ENCODE measurements around the gene ADGRG7. TPM values are rescaled to one million over a fixed set of nuclear protein-coding genes. Genes with fewer than 3 reads are reported as not detected.

The ADGRG7 gene
- total and polyA plus RNA-seq, 2 of the 13 experiments (the other 11 are each of a cell fraction or from before 2014, with no cell fraction given) = not detected

DNA sequence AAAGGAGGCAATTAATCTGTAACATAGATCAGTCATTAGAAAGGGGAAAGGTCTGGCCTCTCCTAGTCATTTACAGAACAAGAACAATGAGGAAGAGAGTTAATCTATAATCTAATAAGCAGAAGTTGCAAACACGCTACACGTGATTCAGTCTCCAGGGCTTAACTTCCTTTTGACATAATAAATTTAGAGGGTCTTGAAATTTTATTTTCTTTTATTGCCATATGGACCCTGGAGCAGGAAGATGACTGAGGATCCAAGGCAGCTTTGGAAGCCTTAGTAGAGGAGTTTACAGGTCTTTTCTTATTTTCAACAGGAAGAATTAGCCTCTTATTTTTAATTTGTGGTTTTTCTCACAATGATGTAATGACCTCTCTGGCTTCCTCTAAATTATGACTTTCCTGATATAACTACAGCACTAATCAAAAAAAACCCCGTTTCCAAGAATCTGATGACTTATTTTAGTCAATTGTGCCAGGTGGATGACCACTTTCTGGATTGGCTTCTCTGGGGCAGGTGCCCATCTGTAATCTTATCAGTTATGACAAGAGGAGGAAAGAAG lies 32.2 kb downstream of the ADGRG7 start (continued):
- TF ChIP-seq, protein P1, sequence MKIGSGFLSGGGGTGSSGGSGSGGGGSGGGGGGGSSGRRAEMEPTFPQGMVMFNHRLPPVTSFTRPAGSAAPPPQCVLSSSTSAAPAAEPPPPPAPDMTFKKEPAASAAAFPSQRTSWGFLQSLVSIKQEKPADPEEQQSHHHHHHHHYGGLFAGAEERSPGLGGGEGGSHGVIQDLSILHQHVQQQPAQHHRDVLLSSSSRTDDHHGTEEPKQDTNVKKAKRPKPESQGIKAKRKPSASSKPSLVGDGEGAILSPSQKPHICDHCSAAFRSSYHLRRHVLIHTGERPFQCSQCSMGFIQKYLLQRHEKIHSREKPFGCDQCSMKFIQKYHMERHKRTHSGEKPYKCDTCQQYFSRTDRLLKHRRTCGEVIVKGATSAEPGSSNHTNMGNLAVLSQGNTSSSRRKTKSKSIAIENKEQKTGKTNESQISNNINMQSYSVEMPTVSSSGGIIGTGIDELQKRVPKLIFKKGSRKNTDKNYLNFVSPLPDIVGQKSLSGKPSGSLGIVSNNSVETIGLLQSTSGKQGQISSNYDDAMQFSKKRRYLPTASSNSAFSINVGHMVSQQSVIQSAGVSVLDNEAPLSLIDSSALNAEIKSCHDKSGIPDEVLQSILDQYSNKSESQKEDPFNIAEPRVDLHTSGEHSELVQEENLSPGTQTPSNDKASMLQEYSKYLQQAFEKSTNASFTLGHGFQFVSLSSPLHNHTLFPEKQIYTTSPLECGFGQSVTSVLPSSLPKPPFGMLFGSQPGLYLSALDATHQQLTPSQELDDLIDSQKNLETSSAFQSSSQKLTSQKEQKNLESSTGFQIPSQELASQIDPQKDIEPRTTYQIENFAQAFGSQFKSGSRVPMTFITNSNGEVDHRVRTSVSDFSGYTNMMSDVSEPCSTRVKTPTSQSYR (CRISPR knock-in tag; IDR thresholded peaks at IDR 0.05; ENCODE audit: borderline replicate concordance) = no peak
- TF ChIP-seq, protein P2, sequence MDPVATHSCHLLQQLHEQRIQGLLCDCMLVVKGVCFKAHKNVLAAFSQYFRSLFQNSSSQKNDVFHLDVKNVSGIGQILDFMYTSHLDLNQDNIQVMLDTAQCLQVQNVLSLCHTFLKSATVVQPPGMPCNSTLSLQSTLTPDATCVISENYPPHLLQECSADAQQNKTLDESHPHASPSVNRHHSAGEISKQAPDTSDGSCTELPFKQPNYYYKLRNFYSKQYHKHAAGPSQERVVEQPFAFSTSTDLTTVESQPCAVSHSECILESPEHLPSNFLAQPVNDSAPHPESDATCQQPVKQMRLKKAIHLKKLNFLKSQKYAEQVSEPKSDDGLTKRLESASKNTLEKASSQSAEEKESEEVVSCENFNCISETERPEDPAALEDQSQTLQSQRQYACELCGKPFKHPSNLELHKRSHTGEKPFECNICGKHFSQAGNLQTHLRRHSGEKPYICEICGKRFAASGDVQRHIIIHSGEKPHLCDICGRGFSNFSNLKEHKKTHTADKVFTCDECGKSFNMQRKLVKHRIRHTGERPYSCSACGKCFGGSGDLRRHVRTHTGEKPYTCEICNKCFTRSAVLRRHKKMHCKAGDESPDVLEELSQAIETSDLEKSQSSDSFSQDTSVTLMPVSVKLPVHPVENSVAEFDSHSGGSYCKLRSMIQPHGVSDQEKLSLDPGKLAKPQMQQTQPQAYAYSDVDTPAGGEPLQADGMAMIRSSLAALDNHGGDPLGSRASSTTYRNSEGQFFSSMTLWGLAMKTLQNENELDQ (CRISPR knock-in tag; IDR thresholded peaks at IDR 0.05; ENCODE audit: borderline replicate concordance) = no peak

DNA sequence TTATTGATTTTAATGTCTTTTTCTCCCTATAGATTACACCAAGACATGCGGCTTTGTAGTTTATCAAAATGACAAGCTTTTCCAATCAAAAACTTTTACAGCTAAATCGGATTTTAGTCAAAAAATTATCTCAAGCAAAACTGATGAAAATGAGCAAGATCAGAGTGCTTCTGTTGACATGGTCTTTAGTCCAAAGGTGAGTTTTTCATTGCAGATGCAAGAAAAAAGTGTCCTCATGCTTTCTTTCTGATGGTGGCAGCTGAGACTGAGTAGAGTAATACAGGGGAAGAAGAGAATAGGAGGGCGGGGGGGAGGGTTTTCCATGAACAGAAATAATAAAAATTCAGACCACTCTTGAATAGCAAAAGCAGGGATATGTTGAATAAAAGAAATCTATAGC lies 36.5 kb downstream of the ADGRG7 start:
- Histone ChIP-seq H3K27ac (ENCODE audit: extremely low read length, insufficient read depth, low read length) (no peak overlapping the region), H4K20me1 (ENCODE audit: insufficient read depth, low read length) (no peaks in the 10 kb centered on the region), H3K4me1 (ENCODE audit: insufficient read depth, low read length) (peaks cover 21% of the 10 kb centered on the region), H2AFZ (ENCODE audit: low read length) (no peak overlapping the region), H3K9me3 (ENCODE audit: low read length) (no peaks in the 10 kb centered on the region), H3K79me2 (ENCODE audit: insufficient read depth, low read length) (no peaks in the 10 kb centered on the region), H3K4me2 (ENCODE audit: low read depth, low read length) (no peak overlapping the region), H3K4me3 (replicated peaks in 1 of 3; ENCODE audit: insufficient read depth in 1 of 3, low read depth in 2 of 3, low read length in 3 of 3) (no peak overlapping the region), H3K36me3 (replicated peaks in 1 of 2; ENCODE audit: control insufficient read depth in 1 of 2, insufficient read depth in 2 of 2, low read length in 2 of 2) (no peaks in the 10 kb centered on the region), H3K9ac (ENCODE audit: insufficient read depth, low read depth, low read length) (no peak overlapping the region), H3K27me3 (ENCODE audit: control insufficient read depth in 1 of 2, insufficient read depth in 2 of 2, low read length in 2 of 2) (peaks cover 0 to 4% of the 10 kb centered on the region in 2 experiments; a peak in 2 of 5 replicates)
- no peak for FAIRE-seq
- in situ Hi-C loops (cut with HindIII; ENCODE audit: extremely low pct_ligation_motif_present, low pct_unique_long_range_greater_than_20kb) (no loop called here), intact Hi-C loops (cut with micrococcal nuclease; ENCODE audit: unreplicated experiment) (no loop called here)
- CTCF ChIA-PET (ENCODE audit: low intra/inter-chr PET ratio, low total read pairs) = no interaction called here
- WGBS (ENCODE audit: low lambda C conversion rate) = 9% methylated on average over 3 of the region's 3 CpGs
- no peak for ATAC-seq
- DNase-seq (ENCODE audit: low spot score) = no peak
- POLR2A ChIA-PET = no interaction called here
- no peak for TF ChIP-seq ZFP62 (CRISPR knock-in tag; IDR thresholded peaks at IDR 0.05)
- TF ChIP-seq PLRG1 (conservative IDR thresholded peaks at IDR 0.05) = no peak
- TF ChIP-seq SRY (CRISPR knock-in tag; IDR thresholded peaks at IDR 0.05) = no peak
- TF ChIP-seq YEATS4 (CRISPR knock-in tag; IDR thresholded peaks at IDR 0.05; ENCODE audit: borderline replicate concordance) = no peak
- TF ChIP-seq GTF3A (CRISPR knock-in tag; conservative IDR thresholded peaks at IDR 0.05) = no peak
- TF ChIP-seq MED13 (CRISPR knock-in tag; IDR thresholded peaks at IDR 0.05) = no peak
- no peak for TF ChIP-seq ZNF10 (CRISPR knock-in tag; IDR thresholded peaks at IDR 0.05; ENCODE audit: borderline replicate concordance, low read depth)
- TF ChIP-seq MTA1 (CRISPR knock-in tag; IDR thresholded peaks at IDR 0.05; ENCODE audit: borderline replicate concordance) = no peak
- no peak for TF ChIP-seq JUN (CRISPR knock-in tag; IDR thresholded peaks at IDR 0.05)
- no peak for TF ChIP-seq HNRNPL (IDR thresholded peaks at IDR 0.05; ENCODE audit: low read depth, low read length)
- no peak for TF ChIP-seq ZNF232 (CRISPR knock-in tag; IDR thresholded peaks at IDR 0.05; ENCODE audit: borderline replicate concordance)
- BruUV-seq (replicated peaks) = no TSS peak
